OCI-LY3 (cell line): ENCODE results near the gene UBE2L6.

Experiments
- H2AFZ ChIP-seq: fragments of 200-600, 300-600 bp; shearing (Covaris generic); 2 replicates; pipeline ENCODE4 v1.6.0; 2014; ENCODE audit warnings: antibody characterized with exemption, low read depth, low read length
- H3K27ac ChIP-seq: fragments of 200-600, 300-600 bp; sonication (generic); 2 replicates; pipeline ENCODE4 v1.5.1; 2014; ENCODE audit warnings: mild to moderate bottlenecking, low read length, moderate library complexity, mixed read lengths
- H3K27me3 ChIP-seq: fragments of 200-600, 300-600 bp; sonication (generic); 2 replicates; pipeline ENCODE4 v1.6.1; 2014; ENCODE audit warnings: low read depth, low read length, mixed read lengths
- H3K36me3 ChIP-seq: fragments of 200-600, 300-600 bp; sonication (generic); replicated peaks from 2 replicates; pipeline ENCODE3; 2014; ENCODE audit warnings: low read depth, low read length, mixed read lengths
- H3K4me1 ChIP-seq: fragments of 300-600, 200-600 bp; sonication (generic); 2 replicates; pipeline ENCODE4 v1.6.1; 2014; ENCODE audit warnings: low read length, mixed read lengths
- H3K4me2 ChIP-seq: fragments of 200-600, 300-600 bp; sonication (generic); 2 replicates; pipeline ENCODE4 v1.6.1; 2014; ENCODE audit warnings: low read length, mixed read lengths
- H3K4me3 ChIP-seq: fragments of 300-600, 200-600 bp; sonication (generic); 2 replicates; pipeline ENCODE4 v1.5.1; 2014; ENCODE audit warnings: antibody characterized with exemption, mild to moderate bottlenecking, low read length, moderate library complexity
- H3K79me2 ChIP-seq: fragments of 300-600, 200-600 bp; shearing (Covaris generic); 2 replicates; pipeline ENCODE4 v1.6.1; 2014; ENCODE audit warnings: mild to moderate bottlenecking, low read length, mixed read lengths
- H3K9ac ChIP-seq: fragments of 300-600, 200-600 bp; shearing (Covaris generic); 2 replicates; pipeline ENCODE4 v1.6.0; 2014; ENCODE audit warnings: mild to moderate bottlenecking, low read length, moderate library complexity
- H3K9me3 ChIP-seq: fragments of 200-600, 300-600 bp; shearing (Covaris generic); 2 replicates; pipeline ENCODE4 v1.6.1; 2014; ENCODE audit warnings: low read length, mixed read lengths; ENCODE audit not compliant: insufficient read depth
- H4K20me1 ChIP-seq: fragments of 200-600, 300-600 bp; sonication (generic); 2 replicates; pipeline ENCODE4 v1.6.1; 2016; ENCODE audit warnings: low read length, mixed read lengths; ENCODE audit not compliant: insufficient read depth
- CTCF ChIP-seq: fragments of 200-600, 300-600 bp; sonication (generic); IDR thresholded peaks from 2 replicates; pipeline ENCODE4 v1.5.1; 2014; ENCODE audit warnings: antibody characterized with exemption, low read length, low read depth
- EZH2phosphoT487 ChIP-seq: fragments of 200-600 bp; shearing (Covaris generic); IDR thresholded peaks from 2 replicates; pipeline ENCODE4 v1.6.1; 2018; ENCODE audit warnings: antibody characterized with exemption, mixed run types, low read depth

Gene UBE2L6

GRCh38 chr11:57599381-57599780 is 31.9 kb upstream of the UBE2L6 start:
- Histone ChIP-seq H3K27me3 (peaks cover 14% of the 10 kb centered on the region), H3K27ac (no peak overlapping the region), H2AFZ (no peak overlapping the region), H3K9me3 (no peaks in the 10 kb centered on the region), H3K79me2 (no peaks in the 10 kb centered on the region), H3K4me3 (no peak overlapping the region), H3K4me2 (no peak overlapping the region), H3K9ac (no peak overlapping the region), H4K20me1 (no peaks in the 10 kb centered on the region), H3K4me1 (no peaks in the 10 kb centered on the region), H3K36me3 (no peaks in the 10 kb centered on the region)
- no peak for TF ChIP-seq EZH2phosphoT487
- no peak for TF ChIP-seq CTCF

GRCh38 chr11:57598831-57599155 is 31.3 kb upstream of the UBE2L6 start:
- H3K4me1 ChIP-seq = no peaks in the 10 kb centered on the region
- no peak overlapping the region for H3K9ac ChIP-seq
- no peak overlapping the region for H3K4me3 ChIP-seq
- H3K27ac ChIP-seq = no peak overlapping the region
- H3K9me3 ChIP-seq = no peaks in the 10 kb centered on the region
- H3K27me3 ChIP-seq = peaks cover 18% of the 10 kb centered on the region
- TF ChIP-seq CTCF (no peak), EZH2phosphoT487 (no peak)
- H2AFZ ChIP-seq = no peak overlapping the region
- H3K79me2 ChIP-seq = no peaks in the 10 kb centered on the region
- H4K20me1 ChIP-seq = no peaks in the 10 kb centered on the region
- no peaks in the 10 kb centered on the region for H3K36me3 ChIP-seq
- no peak overlapping the region for H3K4me2 ChIP-seq

- H3K4me3 ChIP-seq = no peak overlapping the region
- no peaks in the 10 kb centered on the region for H3K9me3 ChIP-seq
- TF ChIP-seq EZH2phosphoT487 (no peak), CTCF (no peak)
- no peak overlapping the region for H2AFZ ChIP-seq
- H3K4me1 ChIP-seq = no peaks in the 10 kb centered on the region
- H3K27ac ChIP-seq = no peak overlapping the region
- no peak overlapping the region for H3K4me2 ChIP-seq
- H3K79me2 ChIP-seq = no peaks in the 10 kb centered on the region
- no peak overlapping the region for H3K9ac ChIP-seq
- H4K20me1 ChIP-seq = no peaks in the 10 kb centered on the region
- no peaks in the 10 kb centered on the region for H3K36me3 ChIP-seq
- H3K27me3 ChIP-seq = peaks cover 18% of the 10 kb centered on the region
These were observed 30.7 kb upstream of the UBE2L6 start for GRCh38 chr11:57597916-57598830.

GRCh38 chr11:57597461-57597915 is 30.0 kb upstream of the UBE2L6 start, which contains the start of gene SERPING1:
SERPING1 (plus strand) TSS chr11:57597685; CDS start chr11:57598271, 586 bp downstream.
- H4K20me1 ChIP-seq = no peaks in the 10 kb centered on the region
- TF ChIP-seq EZH2phosphoT487 (no peak), CTCF (no peak)
- no peak within 1 kb of the TSS for H2AFZ ChIP-seq
- no peaks in the 10 kb centered on the region for H3K36me3 ChIP-seq
- no peaks in the 10 kb centered on the region for H3K79me2 ChIP-seq
- H3K9ac ChIP-seq = no peak within 1 kb of the TSS
- H3K27ac ChIP-seq = no peak within 1 kb of the TSS
- H3K27me3 ChIP-seq = peaks cover 23% of the 10 kb centered on the region
- H3K4me1 ChIP-seq = no peaks in the 10 kb centered on the region
- no peak within 1 kb of the TSS for H3K4me3 ChIP-seq
- H3K9me3 ChIP-seq = no peaks in the 10 kb centered on the region
- H3K4me2 ChIP-seq = no peak within 1 kb of the TSS
